Glomerular visceral epithelial cell (primary cell): Measurements from ENCODE around the gene PTMA.

Experiments used
- DNase-seq: peaks from one replicate; pipeline ENCODE4 v3.0.0-alpha.2; 2016; ENCODE audit errors: extremely low spot score

Gene PTMA

GRCh38 chr2:231676243-231676642 is 32.1 kb upstream of the PTMA start:
- DNase-seq = no peak

GRCh38 chr2:231677632-231678104 is 30.7 kb upstream of the PTMA start:
- DNase-seq = peak; percentile 87

GRCh38 chr2:231679908-231680284 is 28.4 kb upstream of the PTMA start:
- DNase-seq = no peak

- DNase-seq = no peak
Observed at GRCh38 chr2:231680285-231680991, 27.9 kb upstream of the PTMA start.

GRCh38 chr2:231680992-231681852 is 27.1 kb upstream of the PTMA start:
- peak; percentile 90 for DNase-seq

GRCh38 chr2:231682603-231683291 is 25.6 kb upstream of the PTMA start:
- DNase-seq = no peak

GRCh38 chr2:231683292-231684235 is 24.8 kb upstream of the PTMA start:
- no peak for DNase-seq

GRCh38 chr2:231684314-231685223 is 23.8 kb upstream of the PTMA start:
- DNase-seq = no peak

- DNase-seq = no peak
Observed at GRCh38 chr2:231685349-231686191, 22.8 kb upstream of the PTMA start.

GRCh38 chr2:231686192-231687100 is 21.9 kb upstream of the PTMA start:
- DNase-seq = no peak

GRCh38 chr2:231687133-231687852 is 21.0 kb upstream of the PTMA start:
- peak; percentile 63 for DNase-seq

- DNase-seq = no peak
Observed at GRCh38 chr2:231687961-231688360, 20.4 kb upstream of the PTMA start.

- no peak for DNase-seq
Observed at GRCh38 chr2:231688719-231689118, 19.6 kb upstream of the PTMA start.

- no peak for DNase-seq
Observed at GRCh38 chr2:231689124-231689893, 19.0 kb upstream of the PTMA start.

GRCh38 chr2:231691251-231691772 is 17.0 kb upstream of the PTMA start:
- DNase-seq = no peak

GRCh38 chr2:231692847-231693246 is 15.5 kb upstream of the PTMA start:
- DNase-seq = no peak

GRCh38 chr2:231693956-231694355 is 14.4 kb upstream of the PTMA start:
- no peak for DNase-seq
